Caco-2 (cell line): Measurements from ENCODE around the gene SLC12A1. TPM values are rescaled to one million over a fixed set of nuclear protein-coding genes. Genes with fewer than 3 reads are reported as not detected.

ENCODE experiments used
- Bru-seq: library from RNA; stranded (reverse); fragments of 400-500 nt; gene quantifications from one replicate; lab custom pipeline; 2021; lab: Mats Ljungman, UMichigan
- BruChase-seq, 2 experiments: library from RNA; stranded (reverse); fragments of 400-500 nt; gene quantifications; one replicate each; lab custom pipeline; 2021; lab: Mats Ljungman, UMichigan
- BruUV-seq: library from RNA; stranded (reverse); fragments of 400-500 nt; replicated peaks from 2 replicates; lab custom pipeline; 2021; lab: Mats Ljungman, UMichigan
- CTCF ChIA-PET: fragments of 300-600 bp; sonication (Branson Sonifier 250); formaldehyde crosslinking; loops from one replicate; lab custom pipeline; 2022; ENCODE audit warnings: antibody characterized with exemption; lab: Charles Lee
- POLR2A ChIA-PET: fragments of 300-600 bp; sonication (Branson Sonifier 250); formaldehyde crosslinking; loops from one replicate; lab custom pipeline; 2022; ENCODE audit warnings: antibody characterized with exemption; lab: Charles Lee
- DNase-seq, 2 experiments: peaks; one replicate each; pipeline versions ENCODE4 v3.0.0 to v3.0.0-alpha.2; 2020 to 2022
- H3K27me3 ChIP-seq: replicated peaks from 2 replicates; pipeline ENCODE4 v1.6.0; 2011; ENCODE audit warnings: low read length; ENCODE audit not compliant: control insufficient read depth, insufficient read depth
- H3K36me3 ChIP-seq: 2 replicates; pipeline ENCODE4 v1.5.1; 2011; ENCODE audit warnings: low read length; ENCODE audit not compliant: control insufficient read depth, insufficient read depth
- H3K4me1 ChIP-seq: fragments of 250-450 bp; sonication (Bioruptor Pico); 2 replicates; pipeline ENCODE4 v1.5.1; 2020; ENCODE audit warnings: mild to moderate bottlenecking
- H3K4me3 ChIP-seq: 2 replicates; pipeline ENCODE4 v1.5.1; 2011; ENCODE audit warnings: low read depth, mild to moderate bottlenecking, control low read depth, low read length
- H3K9me3 ChIP-seq: fragments of 250-450 bp; sonication (Bioruptor Pico); 2 replicates; pipeline ENCODE4 v1.5.1; 2020; ENCODE audit warnings: mild to moderate bottlenecking, moderate library complexity
- H3K27ac Mint-ChIP-seq: one replicate; pipeline ENCODE4 v1.8.0; 2022; ENCODE audit warnings: mixed read lengths; ENCODE audit not compliant: unreplicated experiment
- H3K27me3 Mint-ChIP-seq: one replicate; pipeline ENCODE4 v1.8.0; 2022; ENCODE audit warnings: mixed read lengths; ENCODE audit not compliant: insufficient read depth, unreplicated experiment
- H3K36me3 Mint-ChIP-seq: one replicate; pipeline ENCODE4 v1.8.0; 2022; ENCODE audit warnings: mild to moderate bottlenecking, mixed read lengths; ENCODE audit not compliant: insufficient read depth, unreplicated experiment
- H3K4me1 Mint-ChIP-seq: one replicate; pipeline ENCODE4 v1.8.0; 2022; ENCODE audit warnings: low read depth, mixed read lengths; ENCODE audit not compliant: unreplicated experiment
- H3K4me3 Mint-ChIP-seq: one replicate; pipeline ENCODE4 v1.8.0; 2022; ENCODE audit warnings: mild to moderate bottlenecking, moderate library complexity, mixed read lengths; ENCODE audit not compliant: unreplicated experiment
- H3K9me3 Mint-ChIP-seq: one replicate; pipeline ENCODE4 v1.8.0; 2022; ENCODE audit warnings: mixed read lengths; ENCODE audit not compliant: unreplicated experiment
- CTCF ChIP-seq, 2 experiments: fragments of 200-600 bp in 1 of 2; IDR thresholded peaks; 1 replicate in 1 of 2; 2 replicates in 1 of 2; pipeline versions ENCODE4 v1.5.1 to v1.8.0; 2011 to 2022; ENCODE audit warnings: antibody characterized with exemption in 1 of 2, control low read depth in 1 of 2, inconsistent platforms in 1 of 2, low read depth in 1 of 2, low read length in 1 of 2, mild to moderate bottlenecking in 1 of 2, moderate library complexity in 1 of 2; ENCODE audit not compliant: insufficient read depth in 1 of 2, severe bottlenecking in 1 of 2, unreplicated experiment in 1 of 2
- intact Hi-C: fragments of 100-400 bp; cut with micrococcal nuclease; formaldehyde crosslinking; loops from one replicate; pipeline ENCODE4 v1.10.0; 2022; ENCODE audit not compliant: unreplicated experiment
- long read RNA-seq: library from polyadenylated mRNA; stranded (forward); transcript quantifications from one replicate; pipeline ENCODE4 v2.0.0, GENCODE V29; 2022
- total RNA-seq: library from RNA; stranded (reverse); gene quantifications from 2 replicates; pipeline ENCODE4 v1.2.3, GENCODE V29; 2022

SLC12A1 gene
- total RNA-seq (not detected in 2 replicates), Bru-seq, nascent RNA (not detected), BruChase-seq, experiment 1, labeled RNA remaining after a 2-hour chase (not detected), BruChase-seq, experiment 2, labeled RNA remaining after a 6-hour chase (not detected)
- long read RNA-seq = 0 reads

DNA sequence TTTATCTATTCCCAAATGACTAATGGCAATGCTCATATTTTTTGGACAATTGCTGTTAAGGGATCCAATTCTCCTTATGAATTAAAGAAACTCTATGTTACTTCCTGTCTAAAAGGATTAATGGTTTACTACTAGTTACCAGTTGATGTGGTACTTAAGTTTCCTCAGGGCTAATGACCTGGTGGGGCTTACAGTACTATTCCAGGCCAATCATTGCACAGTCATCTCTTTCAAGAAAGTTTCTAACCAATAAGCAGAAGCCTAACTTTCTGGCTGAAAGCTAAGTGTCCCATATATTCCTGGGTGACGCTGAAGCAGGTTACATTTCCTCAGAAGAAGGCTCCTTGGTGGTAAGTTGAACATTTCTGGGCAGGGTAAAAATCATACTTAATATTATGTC, at the start of gene SLC12A1:
Gene SLC12A1 (plus strand): TSS at position 322 of the 400 bp plus-strand sequence. CDS start 1,418 bp downstream, outside the sequence.
- H3K9me3 ChIP-seq = no peaks in the 10 kb centered on the region
- Mint-ChIP-seq H3K4me1 (no peaks in the 10 kb centered on the region), H3K9me3 (no peaks in the 10 kb centered on the region), H3K27ac (no peak within 1 kb of the TSS), H3K4me3 (no peak within 1 kb of the TSS), H3K27me3 (peaks cover 10% of the 10 kb centered on the region), H3K36me3 (no peaks in the 10 kb centered on the region)
- no peak within 1 kb of the TSS for H3K4me3 ChIP-seq
- no peak for TF ChIP-seq CTCF (IDR thresholded peaks at IDR 0.05; ENCODE audit: insufficient read depth in 1 of 2, low read depth in 1 of 2, low read length in 1 of 2, severe bottlenecking in 1 of 2, unreplicated experiment in 1 of 2)
- H3K27me3 ChIP-seq = no peaks in the 10 kb centered on the region
- intact Hi-C loops = no loop called here
- H3K36me3 ChIP-seq = no peaks in the 10 kb centered on the region
- BruUV-seq = no TSS peak
- ChIA-PET CTCF (no interaction called here), POLR2A (no interaction called here)
- no peaks in the 10 kb centered on the region for H3K4me1 ChIP-seq
- no peak for DNase-seq

GRCh38 chr15:48168616-48169015, 37.5 kb upstream of the SLC12A1 start:
- TF ChIP-seq CTCF (IDR thresholded peaks at IDR 0.05; ENCODE audit: insufficient read depth in 1 of 2, low read depth in 1 of 2, low read length in 1 of 2, severe bottlenecking in 1 of 2, unreplicated experiment in 1 of 2) = no peak
- ChIA-PET CTCF (no interaction called here), POLR2A (no interaction called here)
- H3K9me3 ChIP-seq = no peaks in the 10 kb centered on the region
- no peak for DNase-seq
- no peaks in the 10 kb centered on the region for H3K4me1 ChIP-seq
- H3K4me1 Mint-ChIP-seq = no peaks in the 10 kb centered on the region
- no TSS peak for BruUV-seq
- H3K36me3 Mint-ChIP-seq = peaks cover 7% of the 10 kb centered on the region
- H3K27me3 Mint-ChIP-seq = no peaks in the 10 kb centered on the region
- H3K4me3 ChIP-seq = no peak overlapping the region
- no peak overlapping the region for H3K4me3 Mint-ChIP-seq
- H3K27me3 ChIP-seq = no peaks in the 10 kb centered on the region
- H3K27ac Mint-ChIP-seq = no peak overlapping the region
- H3K36me3 ChIP-seq = no peaks in the 10 kb centered on the region
- no peaks in the 10 kb centered on the region for H3K9me3 Mint-ChIP-seq
- intact Hi-C loops = no loop called here

DNA sequence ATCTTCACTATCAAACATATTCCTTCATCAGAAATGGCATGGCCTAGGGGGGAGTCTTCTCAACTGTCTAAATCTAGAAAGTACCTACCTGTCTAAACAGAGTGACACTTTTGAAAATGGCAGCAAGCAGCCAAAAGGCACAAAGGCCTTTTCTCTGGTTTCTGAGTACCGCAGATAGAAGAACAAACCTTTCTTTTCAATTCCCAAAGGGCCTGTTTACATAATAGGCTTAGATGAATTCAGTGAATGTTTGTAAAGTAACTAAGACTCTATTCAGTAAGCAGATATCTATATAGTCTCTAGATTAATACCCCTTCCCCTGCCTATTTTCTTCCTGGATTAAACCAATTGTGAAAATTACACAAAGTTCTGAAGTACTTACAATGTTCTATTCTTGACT, 35.1 kb upstream of the SLC12A1 start:
- ChIA-PET CTCF (no interaction called here), POLR2A (no interaction called here)
- BruUV-seq = no TSS peak
- no peak overlapping the region for H3K27ac Mint-ChIP-seq
- intact Hi-C loops = no loop called here
- peaks cover 7% of the 10 kb centered on the region for H3K36me3 Mint-ChIP-seq
- Histone ChIP-seq H3K9me3 (no peaks in the 10 kb centered on the region), H3K27me3 (no peaks in the 10 kb centered on the region), H3K4me1 (no peaks in the 10 kb centered on the region), H3K36me3 (no peaks in the 10 kb centered on the region), H3K4me3 (no peak overlapping the region)
- TF ChIP-seq CTCF (IDR thresholded peaks at IDR 0.05; ENCODE audit: insufficient read depth in 1 of 2, low read depth in 1 of 2, low read length in 1 of 2, severe bottlenecking in 1 of 2, unreplicated experiment in 1 of 2) = no peak
- no peak for DNase-seq
- H3K9me3 Mint-ChIP-seq = no peaks in the 10 kb centered on the region
- no peaks in the 10 kb centered on the region for H3K27me3 Mint-ChIP-seq
- no peak overlapping the region for H3K4me3 Mint-ChIP-seq
- no peaks in the 10 kb centered on the region for H3K4me1 Mint-ChIP-seq
